Epithelial cell of proximal tubule (primary cell): Measurements from ENCODE around the gene LRP2. TPM values are rescaled to one million over a fixed set of nuclear protein-coding genes. Genes with fewer than 3 reads are reported as not detected.

Source experiments
- DNase-seq: peaks from one replicate; pipeline ENCODE4 v3.0.0-alpha.2; 2011; ENCODE audit warnings: low read depth
- H3K4me3 ChIP-seq: 2 replicates; pipeline ENCODE4 v1.5.1; 2011; ENCODE audit warnings: low read depth, mild to moderate bottlenecking, low read length
- CTCF ChIP-seq: conservative IDR thresholded peaks from 2 replicates; pipeline ENCODE4 v1.5.1; 2012; ENCODE audit warnings: low read depth, mild to moderate bottlenecking, low read length
- total RNA-seq: library from RNA; depleted of rRNA; stranded (reverse); fragments of >200 nt; gene quantifications from 2 replicates; pipeline ENCODE4 v1.2.3, GENCODE V29; 2015

LRP2 gene
- total RNA-seq, 1 donor from 2014 or later = 0.17 TPM

- no peak for DNase-seq
- no peak overlapping the region for H3K4me3 ChIP-seq
- TF ChIP-seq CTCF = no peak
Measured at GRCh38 chr2:169388161-169388560, 25.8 kb upstream of the LRP2 start.

GRCh38 chr2:169386722-169387121 is 24.4 kb upstream of the LRP2 start:
- no peak for DNase-seq
- no peak overlapping the region for H3K4me3 ChIP-seq
- no peak for TF ChIP-seq CTCF

- DNase-seq = no peak
- H3K4me3 ChIP-seq = no peak overlapping the region
- no peak for TF ChIP-seq CTCF
Measured at GRCh38 chr2:169384816-169385215, 22.5 kb upstream of the LRP2 start.

- no peak for DNase-seq
- H3K4me3 ChIP-seq = no peak overlapping the region
- TF ChIP-seq CTCF = no peak
Measured at GRCh38 chr2:169372561-169372960, 10.2 kb upstream of the LRP2 start.

- TF ChIP-seq CTCF = no peak
- H3K4me3 ChIP-seq = no peak overlapping the region
- no peak for DNase-seq
Measured at GRCh38 chr2:169366066-169366465, 3.7 kb upstream of the LRP2 start.

- TF ChIP-seq CTCF = no peak
- H3K4me3 ChIP-seq = peak overlapping the region; percentile 55
- DNase-seq = no peak
Measured at GRCh38 chr2:169365029-169365480, 2.7 kb upstream of the LRP2 start.

GRCh38 chr2:169363560-169364150 is 1.3 kb upstream of the LRP2 start:
- H3K4me3 ChIP-seq = peak overlapping the region; percentile 55
- no peak for DNase-seq
- no peak for TF ChIP-seq CTCF
